HS-5 (cell line): ENCODE measurements around the gene PTPN11.
"Not testable (repeated sequence)": the region's sequence is repeated elsewhere in the genome, so short reads cannot be mapped to it uniquely, and the experiment has no call there.

Source experiments
- DNase-seq: peaks from one replicate; pipeline ENCODE4 v3.0.0-alpha.2; 2012; ENCODE audit warnings: low read depth

PTPN11 gene

DNA sequence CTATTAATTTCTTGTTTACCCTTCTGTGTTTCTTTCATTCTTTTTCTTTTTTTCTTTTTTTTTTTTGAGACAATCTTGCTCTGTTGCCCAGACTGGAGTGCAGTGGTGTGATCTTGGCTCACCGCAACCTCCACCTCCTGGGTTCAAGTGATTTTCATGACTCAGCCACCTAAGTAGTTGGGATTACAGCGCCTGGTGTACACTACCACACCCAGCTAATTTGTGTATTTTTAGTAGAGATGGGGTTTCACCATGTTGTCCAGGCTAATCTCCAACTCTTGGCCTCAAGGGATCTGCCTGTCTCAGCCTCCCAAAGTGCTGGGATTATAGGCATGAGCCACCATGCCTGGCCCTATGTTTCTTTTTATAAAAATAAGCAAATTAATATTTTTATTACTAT lies 29.4 kb downstream of the PTPN11 start:
- not testable (repeated sequence) for DNase-seq

DNA sequence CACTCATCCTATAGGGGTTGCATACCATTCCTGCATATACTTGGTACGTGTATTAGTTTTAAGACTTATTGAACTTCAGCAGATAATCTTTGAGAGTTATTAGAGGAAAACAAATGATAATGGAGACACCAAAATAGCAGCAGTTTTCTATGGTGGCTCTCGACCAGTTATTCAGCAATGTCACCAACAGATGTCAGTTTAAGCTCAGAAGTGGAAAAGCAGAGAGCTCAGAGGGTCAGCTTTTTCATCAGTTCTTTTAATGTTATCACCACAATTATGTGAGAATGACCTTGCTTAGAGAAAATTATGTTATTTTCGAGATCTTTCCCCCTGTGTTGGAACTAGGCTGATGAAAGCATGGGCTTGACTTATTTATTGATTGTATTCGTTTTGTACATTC lies 32.0 kb downstream of the PTPN11 start:
- no peak for DNase-seq

DNA sequence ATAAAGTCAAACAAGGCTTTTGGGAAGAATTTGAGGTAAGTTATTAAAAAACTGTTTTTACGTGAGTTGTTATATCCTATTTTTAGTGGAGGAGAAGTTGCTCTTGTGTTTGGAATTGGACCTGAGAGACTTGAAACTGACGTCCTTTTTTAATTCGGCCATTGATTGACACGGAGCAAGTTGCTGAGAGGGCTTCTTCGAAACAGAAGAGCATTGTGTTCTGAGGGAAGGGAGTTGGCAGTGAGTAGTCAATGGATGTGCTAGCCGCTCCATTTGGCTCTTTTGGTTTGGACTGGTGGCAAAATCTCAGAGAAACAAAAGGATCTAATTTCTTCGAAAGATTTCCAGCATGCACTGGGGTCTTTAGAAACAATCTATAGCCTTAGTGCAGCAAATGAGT lies 37.3 kb downstream of the PTPN11 start:
- no peak for DNase-seq

DNA sequence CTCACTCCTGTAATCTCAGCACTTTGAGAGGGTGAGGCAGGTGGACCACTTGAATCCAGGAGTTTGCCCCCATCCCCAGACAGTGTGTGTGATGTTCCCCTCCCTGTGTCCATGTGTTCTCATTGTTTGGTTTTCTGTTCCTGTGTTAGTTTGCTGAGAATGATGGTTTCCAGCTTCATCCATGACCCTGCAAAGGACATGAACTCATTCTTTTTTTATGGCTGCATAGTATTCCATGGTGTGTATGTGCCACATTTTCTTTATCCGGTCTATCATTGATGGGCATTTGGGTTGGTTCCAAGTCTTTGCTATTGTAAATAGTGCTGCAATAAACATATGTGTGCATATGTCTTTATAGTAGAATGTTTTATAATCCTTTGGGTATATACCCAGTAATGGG lies 38.4 kb downstream of the PTPN11 start:
- not testable (repeated sequence) for DNase-seq

DNA sequence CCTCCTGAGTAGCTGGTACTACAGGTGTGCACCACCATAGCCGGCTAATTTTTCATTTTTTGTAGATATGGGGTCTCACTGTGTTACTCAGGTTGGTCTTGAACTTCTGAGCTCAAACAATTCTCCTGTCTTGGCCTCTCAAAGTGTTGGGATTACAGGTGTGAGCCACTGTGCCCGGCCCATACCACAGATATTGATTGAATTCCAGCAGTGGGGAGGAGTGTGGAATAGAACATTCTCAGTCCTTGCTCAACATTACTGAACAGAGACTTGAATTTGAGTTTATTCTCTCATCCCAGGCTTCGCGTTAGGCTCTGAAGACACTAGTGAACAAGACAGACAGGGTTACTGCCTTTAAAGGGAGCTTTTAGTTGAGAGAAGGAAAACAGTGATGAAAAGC lies 39.6 kb downstream of the PTPN11 start:
- DNase-seq = no peak

DNA sequence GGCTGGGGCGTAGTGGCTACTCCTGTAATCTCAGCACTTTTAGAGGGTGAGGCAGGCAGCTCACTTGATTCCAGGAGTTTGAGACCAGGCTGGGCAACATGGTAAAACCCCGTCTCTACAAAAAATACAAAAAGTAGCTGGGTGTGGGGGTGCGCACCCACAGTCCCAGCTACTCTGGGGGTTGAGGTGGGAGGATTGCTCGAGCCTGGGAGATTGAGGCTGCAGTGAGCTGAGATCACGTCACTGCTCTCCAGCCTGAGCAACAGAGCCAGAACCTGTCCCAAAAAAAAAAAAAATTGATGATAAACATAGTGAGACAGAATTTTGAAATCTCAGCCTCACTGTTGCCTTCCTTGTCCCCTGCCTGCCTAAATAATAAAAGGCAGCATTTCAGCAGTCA lies 40.0 kb downstream of the PTPN11 start:
- no peak for DNase-seq

DNA sequence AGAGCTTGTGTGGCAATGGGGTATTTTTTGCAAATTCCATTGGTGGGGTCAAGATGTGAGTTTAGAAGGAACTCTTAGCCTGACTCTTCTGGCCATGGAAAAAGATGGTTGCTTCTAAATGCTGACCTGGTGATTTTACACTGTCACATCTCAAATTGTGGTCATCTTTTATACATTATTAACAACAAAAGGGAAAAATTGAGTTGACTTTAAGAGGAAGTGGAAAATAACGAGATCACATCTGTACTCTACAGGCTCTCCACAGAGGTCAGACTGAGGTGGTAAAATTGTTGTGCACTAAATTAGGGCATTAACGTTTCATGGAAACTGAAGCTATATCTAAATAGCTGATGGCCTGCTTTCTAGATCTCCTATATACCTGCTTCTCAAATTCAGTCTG lies 44.7 kb downstream of the PTPN11 start:
- DNase-seq = no peak

DNA sequence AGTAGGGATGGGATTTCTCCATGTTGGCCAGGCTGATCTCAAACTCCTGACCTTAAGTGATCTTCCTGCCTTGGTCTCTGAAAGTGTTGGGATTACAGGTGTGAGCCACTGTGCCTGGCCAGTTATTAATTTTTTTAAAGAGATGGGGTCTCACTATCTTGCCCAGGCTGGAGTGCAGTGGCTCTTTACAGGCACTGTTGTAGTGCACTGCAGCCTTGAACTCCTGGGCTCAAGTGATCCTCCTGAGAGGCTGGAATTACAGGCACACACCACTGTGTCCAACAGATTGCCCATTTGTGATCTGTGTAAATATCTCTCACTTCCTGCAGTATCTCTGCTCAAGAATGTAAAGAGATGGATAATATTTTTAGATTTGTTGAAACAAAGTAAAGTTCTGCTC lies 45.9 kb downstream of the PTPN11 start:
- DNase-seq = no peak

DNA sequence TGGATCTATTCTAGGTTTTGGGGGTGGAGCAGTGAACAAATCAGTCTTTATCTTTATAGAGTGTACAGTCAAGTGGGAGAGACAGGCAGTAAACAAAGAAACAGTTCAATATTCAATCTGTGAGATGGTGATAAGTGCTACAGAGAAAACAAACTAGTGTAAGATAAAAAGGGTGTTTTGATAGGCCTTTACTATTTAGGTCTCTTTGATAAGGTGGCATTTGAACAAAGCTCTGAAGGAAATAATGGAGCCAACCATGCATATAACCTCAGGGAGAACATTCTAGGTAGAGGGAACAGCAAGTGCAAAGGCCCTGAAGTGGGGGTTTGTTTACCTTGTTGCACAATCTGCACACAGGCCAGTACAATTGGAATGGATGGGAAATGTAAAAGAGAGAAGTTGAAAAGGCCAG lies 47.3 kb downstream of the PTPN11 start:
- DNase-seq = no peak

DNA sequence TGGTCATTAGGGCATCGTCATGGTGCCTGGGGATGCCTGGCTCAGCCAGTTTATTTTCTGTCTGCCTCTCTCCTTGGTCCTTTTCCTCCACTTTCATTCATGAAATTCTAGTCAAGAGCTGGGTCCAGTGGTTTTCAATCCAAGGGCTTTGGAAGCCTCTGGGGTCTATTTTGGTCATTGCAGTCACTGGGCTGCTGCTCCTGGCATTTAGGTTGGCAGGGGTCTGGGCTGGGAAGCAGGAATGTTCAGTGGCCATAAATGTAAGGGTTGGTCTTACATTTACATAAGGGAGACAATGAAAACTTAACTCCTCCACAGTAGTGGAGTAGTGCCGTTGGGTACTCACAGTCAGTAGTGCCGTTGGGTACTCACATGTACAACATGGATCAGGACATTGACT lies 48.1 kb downstream of the PTPN11 start:
- no peak for DNase-seq

DNA sequence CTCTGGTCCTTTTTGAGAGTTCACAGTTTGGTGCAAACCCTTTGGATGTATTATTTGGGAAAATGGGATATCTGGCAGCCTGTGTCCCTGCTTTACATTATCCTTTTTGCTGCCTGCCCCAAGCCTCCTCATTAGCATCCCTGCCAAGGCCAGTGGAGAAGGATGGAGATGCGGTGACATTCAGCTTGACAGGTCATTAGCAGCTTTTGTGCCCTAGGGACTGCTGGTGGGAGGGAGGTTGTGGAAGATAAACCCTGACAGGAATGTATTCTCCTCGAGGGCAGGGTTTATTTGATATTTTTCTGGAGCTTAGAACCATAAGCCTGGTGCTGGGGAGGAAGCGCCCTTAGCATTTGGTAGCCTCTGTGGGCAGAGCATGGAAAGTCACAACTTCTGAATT lies 49.3 kb downstream of the PTPN11 start:
- DNase-seq = no peak

DNA sequence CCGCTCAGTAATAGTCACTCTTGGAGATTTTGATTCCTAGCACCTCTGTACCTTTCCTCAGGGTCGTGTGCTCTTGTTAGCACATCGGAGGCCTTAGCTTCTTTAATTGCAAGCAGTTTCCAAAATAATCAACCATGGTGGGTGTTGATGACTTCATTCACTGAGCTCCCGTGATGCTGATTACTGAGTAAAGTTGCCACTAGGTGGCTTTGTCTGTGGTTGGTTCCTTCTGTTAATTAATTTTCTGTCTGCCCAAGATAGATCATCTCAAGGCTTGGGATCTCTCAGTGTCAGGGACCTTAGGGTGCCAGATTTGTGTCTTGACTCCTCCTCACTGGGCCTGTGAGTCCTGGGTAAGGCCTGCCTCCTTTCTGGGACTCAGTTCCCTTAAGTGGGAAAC lies 54.3 kb downstream of the PTPN11 start:
- DNase-seq = no peak

DNA sequence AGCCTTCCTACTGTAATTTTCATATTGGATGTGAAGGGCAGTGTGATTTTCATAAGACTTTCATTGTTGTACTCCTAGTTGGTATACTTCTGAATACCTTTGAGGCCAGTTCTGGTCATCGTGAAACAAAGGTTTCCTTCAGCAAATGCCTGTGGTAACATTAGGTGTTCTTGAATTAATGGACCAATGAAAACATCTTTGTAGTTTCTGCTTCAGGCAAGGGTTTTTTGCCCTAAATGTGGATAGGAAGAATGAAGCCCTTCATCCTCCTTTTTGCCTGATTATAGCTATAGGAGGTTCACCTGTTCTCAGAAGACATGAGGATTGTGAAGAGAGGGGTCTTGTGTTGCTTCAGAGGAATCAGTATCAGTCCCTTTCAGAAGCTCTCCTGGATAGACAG lies 60.7 kb downstream of the PTPN11 start:
- DNase-seq = no peak

DNA sequence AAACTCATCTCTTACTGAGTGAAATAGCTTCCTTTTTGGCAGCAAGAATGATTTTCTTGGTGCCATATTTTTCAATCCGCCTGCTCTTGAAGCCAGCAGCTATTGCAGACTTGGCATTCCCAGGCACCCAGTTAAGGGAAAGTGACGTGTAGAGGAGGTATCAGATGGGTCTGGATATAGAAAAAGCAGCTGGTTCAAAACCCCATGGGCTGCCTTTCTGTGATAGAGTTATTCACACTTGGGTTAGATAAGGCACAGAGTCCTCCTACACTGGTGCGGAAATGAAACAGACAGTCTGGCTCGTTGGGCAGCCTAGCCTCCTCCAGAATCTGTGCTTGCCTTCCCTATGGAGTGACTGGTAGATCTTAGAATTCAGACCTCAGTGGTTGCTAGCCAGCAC lies 62.2 kb downstream of the PTPN11 start:
- DNase-seq = no peak

DNA sequence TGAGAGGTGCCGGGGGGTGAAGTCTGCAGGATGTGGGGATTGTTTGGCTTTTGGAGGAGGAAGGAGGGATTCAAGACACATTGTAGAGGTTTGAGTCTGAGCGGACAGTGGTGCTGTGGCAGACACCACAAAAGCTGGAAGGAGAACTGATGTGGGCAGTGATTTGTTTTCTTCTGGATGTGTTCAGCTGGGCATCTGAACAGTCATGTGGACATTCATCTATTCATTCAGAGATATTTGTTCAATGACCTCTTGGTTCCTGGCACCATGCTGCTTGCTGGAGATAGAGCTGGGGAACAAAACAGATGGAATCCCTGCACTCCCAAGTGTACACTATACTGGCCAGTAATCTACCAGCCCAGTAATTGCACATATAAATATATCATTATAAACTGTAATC lies 64.0 kb downstream of the PTPN11 start:
- no peak for DNase-seq

DNA sequence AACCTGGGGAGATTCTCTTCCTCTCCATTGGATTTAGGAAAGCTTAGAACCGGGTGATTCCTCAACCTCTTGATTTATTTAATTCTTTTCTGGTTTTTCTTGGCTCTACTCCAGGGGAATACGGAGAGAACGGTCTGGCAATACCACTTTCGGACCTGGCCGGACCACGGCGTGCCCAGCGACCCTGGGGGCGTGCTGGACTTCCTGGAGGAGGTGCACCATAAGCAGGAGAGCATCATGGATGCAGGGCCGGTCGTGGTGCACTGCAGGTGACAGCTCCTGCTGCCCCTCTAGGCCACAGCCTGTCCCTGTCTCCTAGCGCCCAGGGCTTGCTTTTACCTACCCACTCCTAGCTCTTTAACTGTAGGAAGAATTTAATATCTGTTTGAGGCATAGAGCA lies 67.6 kb downstream of the PTPN11 start:
- no peak for DNase-seq

DNA sequence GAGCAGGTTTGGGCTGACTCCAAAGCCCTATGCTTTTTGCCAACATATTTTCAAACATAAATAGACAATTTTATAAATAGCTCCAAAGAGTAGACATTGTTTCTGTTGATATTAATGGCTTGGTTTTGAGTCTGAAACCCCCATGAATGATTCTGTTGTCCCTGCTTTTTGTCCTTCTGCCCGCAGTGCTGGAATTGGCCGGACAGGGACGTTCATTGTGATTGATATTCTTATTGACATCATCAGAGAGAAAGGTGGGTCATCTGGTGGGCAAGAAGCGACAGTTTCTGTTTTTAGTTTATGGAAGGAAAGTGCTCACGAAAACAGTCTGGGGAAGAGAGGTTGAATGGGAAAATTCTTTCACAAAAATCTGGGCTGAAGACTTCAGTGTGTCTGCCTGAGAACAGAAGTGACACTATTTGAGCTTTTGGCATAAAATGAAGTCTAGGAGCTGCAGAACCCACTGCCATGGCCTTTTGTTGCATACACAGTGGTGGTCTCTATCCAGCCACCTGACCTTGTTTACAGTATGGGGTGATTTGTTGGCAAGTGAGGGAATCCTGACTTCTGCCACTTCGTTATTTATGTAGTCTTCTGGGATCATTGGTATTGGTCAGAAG lies 69.6 kb downstream of the PTPN11 start:
- no peak for DNase-seq

DNA sequence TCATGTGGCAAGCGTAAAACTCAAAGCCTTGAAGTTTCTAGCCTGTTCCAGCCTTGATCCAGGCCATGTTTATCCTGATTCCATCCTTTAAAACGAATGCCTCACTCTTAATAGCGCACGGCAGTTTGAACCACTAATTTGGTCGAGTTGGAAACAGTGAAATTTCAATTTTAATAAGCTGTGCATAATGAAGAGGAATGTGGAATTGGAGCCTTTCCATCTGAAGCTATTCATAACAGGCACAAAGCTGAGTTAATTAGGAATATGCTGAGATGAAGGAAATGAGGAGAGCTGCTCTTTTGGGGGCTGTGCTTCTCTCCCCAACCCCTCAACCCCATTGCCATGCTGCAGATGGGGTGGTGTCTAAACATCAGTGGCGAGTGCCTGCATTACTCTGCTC lies 70.7 kb downstream of the PTPN11 start:
- DNase-seq = no peak

DNA sequence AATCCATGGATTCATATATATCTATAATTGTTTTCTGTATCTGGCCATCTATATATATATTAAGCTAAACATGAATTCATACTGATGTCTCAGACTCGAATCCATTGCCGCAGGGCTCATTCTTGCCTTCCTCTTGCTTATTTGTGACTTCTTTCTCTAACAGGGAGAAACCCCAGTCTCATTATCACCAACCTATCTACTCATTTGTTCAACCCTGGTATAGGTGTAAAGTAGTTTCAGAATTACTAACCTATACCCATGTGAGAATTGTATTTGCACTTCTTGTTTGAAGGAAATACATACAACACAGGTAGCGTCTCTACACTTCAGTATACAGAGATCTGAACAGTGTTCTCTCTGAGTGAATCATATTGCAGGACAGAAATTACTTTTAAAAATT lies 77.7 kb downstream of the PTPN11 start:
- DNase-seq = no peak

DNA sequence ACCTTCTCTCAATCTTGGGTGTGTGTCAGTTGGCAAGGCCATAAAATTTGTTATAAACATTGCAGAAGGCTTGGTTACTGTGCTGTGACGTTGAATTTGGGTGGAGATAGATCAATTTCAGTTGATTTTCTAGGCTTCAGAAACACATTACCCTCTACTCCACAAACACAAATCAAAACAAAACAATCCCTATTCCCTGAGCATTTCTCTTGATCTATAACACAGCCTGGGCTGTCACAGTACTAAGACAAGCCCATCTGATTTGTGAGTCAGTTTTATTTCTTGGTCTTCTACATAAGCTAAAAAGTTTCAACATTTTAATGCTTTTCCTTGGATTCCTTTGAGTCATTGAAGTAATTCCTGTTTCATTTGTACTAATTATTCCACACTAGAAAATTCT lies 79.8 kb downstream of the PTPN11 start:
- DNase-seq = no peak

DNA sequence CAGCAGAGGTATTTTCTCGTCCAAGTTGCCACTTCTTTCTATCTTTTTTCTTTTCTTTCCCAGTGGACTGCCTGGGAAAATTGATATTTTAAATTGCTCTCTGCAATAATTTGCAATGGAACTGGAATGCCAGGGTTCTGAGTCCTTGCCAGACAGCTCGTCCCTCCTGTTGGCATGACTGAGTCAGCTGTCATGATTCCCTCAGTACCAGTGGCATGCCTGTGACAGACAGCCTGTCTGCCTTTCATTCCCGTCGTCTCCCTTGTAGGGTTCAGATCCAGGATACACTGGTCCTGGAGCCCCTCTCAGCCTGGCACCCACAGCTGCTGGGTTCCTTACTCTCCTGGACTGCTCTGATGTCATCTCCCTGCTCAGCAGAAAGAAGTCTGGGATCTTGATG lies 84.8 kb downstream of the PTPN11 start:
- DNase-seq = no peak

DNA sequence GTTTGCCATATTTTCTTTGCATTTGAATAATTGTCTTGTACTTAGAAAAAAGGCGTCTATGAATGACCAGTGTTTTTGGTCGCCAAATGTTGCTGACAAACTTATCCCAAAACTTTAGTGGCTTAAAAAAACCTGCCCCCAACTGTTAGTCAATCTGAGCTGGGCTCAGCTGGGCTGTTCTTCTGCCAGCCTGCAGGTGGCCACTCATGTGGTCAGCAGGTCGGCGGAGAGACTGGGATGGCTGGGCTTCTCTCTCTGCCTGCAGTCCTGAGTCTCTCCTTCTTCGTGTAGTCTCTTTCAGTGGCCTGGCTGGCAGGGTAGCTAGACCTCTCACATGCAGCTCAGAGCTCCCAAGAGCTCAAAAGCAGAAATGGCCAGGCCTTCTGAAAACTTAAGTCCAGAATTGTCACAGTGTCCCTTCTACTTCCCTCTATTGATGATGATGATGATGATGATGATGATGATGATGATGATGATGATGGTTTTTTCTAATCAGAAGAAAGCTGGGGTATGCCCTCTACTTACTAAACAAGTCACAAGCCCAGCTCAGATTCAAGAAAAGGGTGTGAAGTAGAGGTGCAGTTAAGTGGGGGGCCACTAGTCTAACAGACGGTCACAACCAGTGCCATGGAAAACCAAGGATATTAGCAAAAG lies 87.9 kb downstream of the PTPN11 start:
- no peak for DNase-seq

DNA sequence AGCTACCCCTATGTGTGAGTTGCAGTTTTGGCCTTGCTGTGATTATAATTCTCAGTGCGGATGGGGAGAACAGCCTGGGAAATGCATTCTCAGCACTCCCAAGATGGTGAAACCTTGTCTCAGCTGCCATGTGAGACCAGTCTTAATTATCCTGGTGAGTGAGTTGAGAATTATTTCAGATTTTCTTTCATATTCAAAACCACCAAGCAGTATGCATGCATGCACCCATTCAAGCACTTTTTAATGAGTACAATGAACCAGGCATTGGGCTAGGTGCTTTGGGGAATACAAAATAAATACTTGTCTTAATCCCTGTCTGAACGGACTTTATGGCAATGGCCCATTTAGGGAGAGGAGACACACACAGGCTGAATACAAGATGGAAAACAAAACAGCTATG lies 94.7 kb downstream of the PTPN11 start:
- no peak for DNase-seq

DNA sequence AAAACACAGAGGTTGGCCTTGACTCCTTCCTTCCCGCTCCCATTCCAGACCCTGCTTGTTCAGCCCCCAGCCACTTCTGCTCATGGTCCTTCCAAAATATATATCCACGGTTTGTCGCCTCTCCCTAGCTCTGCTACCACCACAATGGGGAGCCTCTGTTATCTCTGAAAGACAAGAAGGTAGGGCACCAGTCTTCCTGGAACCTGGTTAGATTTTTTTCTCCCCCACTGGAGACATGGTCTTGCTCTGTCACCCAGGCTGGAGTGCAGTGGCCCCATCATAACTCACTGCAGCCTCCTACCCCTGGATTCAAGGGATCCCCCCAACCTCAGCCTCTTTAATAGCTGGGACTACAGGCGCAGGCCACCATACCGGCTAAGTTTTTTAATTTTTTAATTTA lies 95.7 kb downstream of the PTPN11 start:
- no peak for DNase-seq
